HepG2 (cell line): Measurements from ENCODE around the gene ANKZF1. TPM values are rescaled to one million over a fixed set of nuclear protein-coding genes. Genes with fewer than 3 reads are reported as not detected.

Experiments used
- BCL6 ChIP-seq: IDR thresholded peaks from 2 replicates; pipeline ENCODE4 v1.6.1; 2016; ENCODE audit warnings: missing genetic modification reagents, missing compliant biosample characterization
- HDAC1 ChIP-seq: sonication (generic); formaldehyde crosslinking; IDR thresholded peaks from 2 replicates; pipeline ENCODE4 v1.5.1; 2020; ENCODE audit warnings: mild to moderate bottlenecking, missing genetic modification reagents
- HNRNPL ChIP-seq: fragments of 200-400 bp; formaldehyde crosslinking; IDR thresholded peaks from 2 replicates; pipeline ENCODE4 v1.6.1; 2017; ENCODE audit warnings: mild to moderate bottlenecking, low read depth, low read length
- HOXD1 ChIP-seq: sonication (generic); formaldehyde crosslinking; IDR thresholded peaks from 2 replicates; pipeline ENCODE4 v1.5.0; 2020; ENCODE audit warnings: missing genetic modification reagents
- KDM1A ChIP-seq: IDR thresholded peaks from 2 replicates; pipeline ENCODE4 v1.6.1; 2016; ENCODE audit warnings: missing compliant biosample characterization
- MIER3 ChIP-seq: IDR thresholded peaks from 2 replicates; pipeline ENCODE4 v1.6.1; 2016; ENCODE audit warnings: missing compliant biosample characterization, borderline replicate concordance
- MZF1 ChIP-seq: sonication (generic); formaldehyde crosslinking; IDR thresholded peaks from 2 replicates; pipeline ENCODE4 v1.8.1; 2023; ENCODE audit warnings: mild to moderate bottlenecking, missing genetic modification reagents, borderline replicate concordance
- NFIC ChIP-seq: IDR thresholded peaks from 2 replicates; pipeline ENCODE4 v1.6.1; 2012; ENCODE audit warnings: mild to moderate bottlenecking, low read length, inconsistent platforms
- PHF20 ChIP-seq: sonication (generic); formaldehyde crosslinking; IDR thresholded peaks from 2 replicates; pipeline ENCODE4 v1.5.0; 2020; ENCODE audit warnings: mild to moderate bottlenecking, missing genetic modification reagents
- SP140L ChIP-seq: sonication (generic); formaldehyde crosslinking; IDR thresholded peaks from 2 replicates; pipeline ENCODE4 v1.4.0; 2020; ENCODE audit warnings: missing genetic modification reagents, borderline replicate concordance
- TBP ChIP-seq: sonication (generic); formaldehyde crosslinking; IDR thresholded peaks from 2 replicates; pipeline ENCODE4 v1.5.0; 2020; ENCODE audit warnings: missing genetic modification reagents
- THAP8 ChIP-seq: sonication (generic); formaldehyde crosslinking; IDR thresholded peaks from 2 replicates; pipeline ENCODE4 v1.5.1; 2020; ENCODE audit warnings: missing genetic modification reagents, mild to moderate bottlenecking, borderline replicate concordance
- ZBED4 ChIP-seq: sonication (generic); formaldehyde crosslinking; IDR thresholded peaks from 2 replicates; pipeline ENCODE4 v1.4.0; 2020; ENCODE audit warnings: missing genetic modification reagents, borderline replicate concordance
- ZC3H4 ChIP-seq: sonication (generic); formaldehyde crosslinking; IDR thresholded peaks from 2 replicates; pipeline ENCODE4 v1.4.0; 2020; ENCODE audit warnings: missing genetic modification reagents, borderline replicate concordance
- ZNF263 ChIP-seq: sonication (generic); formaldehyde crosslinking; IDR thresholded peaks from 2 replicates; pipeline ENCODE4 v1.4.0; 2020; ENCODE audit warnings: missing genetic modification reagents
- ZNF496 ChIP-seq: sonication (generic); formaldehyde crosslinking; IDR thresholded peaks from 2 replicates; pipeline ENCODE4 v1.8.1; 2023; ENCODE audit warnings: mild to moderate bottlenecking, moderate library complexity, missing genetic modification reagents; ENCODE audit not compliant: insufficient replicate concordance
- ZNF558 ChIP-seq: sonication (generic); formaldehyde crosslinking; IDR thresholded peaks from 2 replicates; pipeline ENCODE4 v1.9.0; 2022; ENCODE audit warnings: mild to moderate bottlenecking, missing genetic modification reagents, borderline replicate concordance
- ZNF724P ChIP-seq: sonication (generic); formaldehyde crosslinking; IDR thresholded peaks from 2 replicates; pipeline ENCODE4 v1.8.0; 2022; ENCODE audit warnings: missing genetic modification reagents, borderline replicate concordance
- ZNF816 ChIP-seq: sonication (generic); formaldehyde crosslinking; IDR thresholded peaks from 2 replicates; pipeline ENCODE4 v1.8.0; 2022; ENCODE audit warnings: missing genetic modification reagents, mild to moderate bottlenecking, borderline replicate concordance
- ZSCAN12 ChIP-seq: sonication (generic); formaldehyde crosslinking; IDR thresholded peaks from 2 replicates; pipeline ENCODE4 v1.9.0; 2021; ENCODE audit warnings: mild to moderate bottlenecking, missing genetic modification reagents
- polyA plus RNA-seq, 8 experiments: library from polyadenylated mRNA; depleted of rRNA in 3 of 8; stranded (reverse) in 7 of 8; unstranded in 1 of 8; fragments of >200 nt; fragmentation: Illumina TruSeq in 4 of 8; extraction: Trizol in 4 of 8; gene quantifications; 2 replicates each; pipeline versions ENCODE4 v1.2.1 to v1.2.3, GENCODE V29; 2011 to 2016; ENCODE audit warnings: low read depth in 4 of 8, missing spikeins in 1 of 8, mixed read lengths in 1 of 8; ENCODE audit not compliant: insufficient read depth in 1 of 8
- total RNA-seq, 5 experiments: library from RNA; depleted of rRNA; stranded (reverse); fragments of >200 nt; fragmentation: Illumina TruSeq; extraction: Trizol; gene quantifications; 2 replicates each; pipeline ENCODE4 v1.2.3, GENCODE V29; 2016; ENCODE audit warnings: low read depth in 1 of 5
- TF ChIP-seq, protein P1 (sequence below): sonication (generic); formaldehyde crosslinking; IDR thresholded peaks from 2 replicates; pipeline ENCODE4 v1.5.0; 2020; ENCODE audit warnings: mild to moderate bottlenecking, missing genetic modification reagents, moderate library complexity
- TF ChIP-seq, protein P2 (sequence below): sonication (generic); formaldehyde crosslinking; IDR thresholded peaks from 2 replicates; pipeline ENCODE4 v1.8.1; 2022; ENCODE audit warnings: mild to moderate bottlenecking, missing genetic modification reagents

ANKZF1 gene
- total and polyA plus RNA-seq, 2 of the 13 experiments (the other 11 are each of a cell fraction or from before 2014, with no cell fraction given): 25.3 to 128 TPM

- TF ChIP-seq ZBED4 (peak; percentile 94), ZNF816 (CRISPR knock-in tag) (peak; percentile 91), ZC3H4 (no peak), SP140L (CRISPR knock-in tag) (no peak), NFIC (no peak), ZNF558 (CRISPR knock-in tag) (peak; percentile 92; the same call in 1 of the 2 replicates), TBP (CRISPR knock-in tag) (no peak; the same call in 1 of the 2 replicates), BCL6 (CRISPR knock-in tag) (0 out of 2 replicates have a peak, but pooled peaks have one; percentile 12), THAP8 (peak; percentile 3; the same call in 1 of the 2 replicates), MIER3 (CRISPR knock-in tag) (peak; percentile 67; the same call in 1 of the 2 replicates), HNRNPL (0 out of 2 replicates have a peak, but pooled peaks have one; percentile 29), KDM1A (CRISPR knock-in tag) (no peak), ZNF724P (no peak; the same call in 1 of the 2 replicates), MZF1 (CRISPR knock-in tag) (peak; percentile 16; the same call in 1 of the 2 replicates), HOXD1 (CRISPR knock-in tag) (0 out of 2 replicates have a peak, but pooled peaks have one; percentile 33), PHF20 (peak; percentile 73), ZNF263 (CRISPR knock-in tag) (peak; percentile 55; the same call in 1 of the 2 replicates), ZNF496 (CRISPR knock-in tag) (no peak), ZSCAN12 (CRISPR knock-in tag) (0 out of 2 replicates have a peak, but pooled peaks have one; percentile 48), HDAC1 (CRISPR knock-in tag) (peak; percentile 98)
- TF ChIP-seq, protein P1, sequence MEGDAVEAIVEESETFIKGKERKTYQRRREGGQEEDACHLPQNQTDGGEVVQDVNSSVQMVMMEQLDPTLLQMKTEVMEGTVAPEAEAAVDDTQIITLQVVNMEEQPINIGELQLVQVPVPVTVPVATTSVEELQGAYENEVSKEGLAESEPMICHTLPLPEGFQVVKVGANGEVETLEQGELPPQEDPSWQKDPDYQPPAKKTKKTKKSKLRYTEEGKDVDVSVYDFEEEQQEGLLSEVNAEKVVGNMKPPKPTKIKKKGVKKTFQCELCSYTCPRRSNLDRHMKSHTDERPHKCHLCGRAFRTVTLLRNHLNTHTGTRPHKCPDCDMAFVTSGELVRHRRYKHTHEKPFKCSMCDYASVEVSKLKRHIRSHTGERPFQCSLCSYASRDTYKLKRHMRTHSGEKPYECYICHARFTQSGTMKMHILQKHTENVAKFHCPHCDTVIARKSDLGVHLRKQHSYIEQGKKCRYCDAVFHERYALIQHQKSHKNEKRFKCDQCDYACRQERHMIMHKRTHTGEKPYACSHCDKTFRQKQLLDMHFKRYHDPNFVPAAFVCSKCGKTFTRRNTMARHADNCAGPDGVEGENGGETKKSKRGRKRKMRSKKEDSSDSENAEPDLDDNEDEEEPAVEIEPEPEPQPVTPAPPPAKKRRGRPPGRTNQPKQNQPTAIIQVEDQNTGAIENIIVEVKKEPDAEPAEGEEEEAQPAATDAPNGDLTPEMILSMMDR: peak; percentile 9; the same call in 1 of the 2 replicates
- TF ChIP-seq, protein P2, sequence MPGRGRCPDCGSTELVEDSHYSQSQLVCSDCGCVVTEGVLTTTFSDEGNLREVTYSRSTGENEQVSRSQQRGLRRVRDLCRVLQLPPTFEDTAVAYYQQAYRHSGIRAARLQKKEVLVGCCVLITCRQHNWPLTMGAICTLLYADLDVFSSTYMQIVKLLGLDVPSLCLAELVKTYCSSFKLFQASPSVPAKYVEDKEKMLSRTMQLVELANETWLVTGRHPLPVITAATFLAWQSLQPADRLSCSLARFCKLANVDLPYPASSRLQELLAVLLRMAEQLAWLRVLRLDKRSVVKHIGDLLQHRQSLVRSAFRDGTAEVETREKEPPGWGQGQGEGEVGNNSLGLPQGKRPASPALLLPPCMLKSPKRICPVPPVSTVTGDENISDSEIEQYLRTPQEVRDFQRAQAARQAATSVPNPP (CRISPR knock-in tag): peak; percentile 70; the same call in 1 of the 2 replicates
Measured at GRCh38 chr2:219229305-219230058, at the start of gene ANKZF1, which contains the start of gene ATG9A (continued).
